Mesendoderm (in vitro differentiated cells): ENCODE results near the gene C11orf91.

Source experiments
- DNase-seq: peaks from one replicate; pipeline ENCODE4 v3.0.0; 2013
- H2AK5ac ChIP-seq: 2 replicates; pipeline ENCODE4 v1.6.1; 2013; ENCODE audit warnings: low read length, inconsistent platforms
- H2BK120ac ChIP-seq: 2 replicates; pipeline ENCODE4 v1.6.1; 2013; ENCODE audit warnings: low read depth, mild to moderate bottlenecking, low read length, moderate library complexity, mixed read lengths
- H2BK15ac ChIP-seq: replicated peaks from 2 replicates; pipeline ENCODE4 v1.6.1; 2013; ENCODE audit warnings: low read depth, mild to moderate bottlenecking, moderate library complexity
- H2BK5ac ChIP-seq: 2 replicates; pipeline ENCODE4 v1.6.1; 2013; ENCODE audit warnings: low read length, inconsistent platforms
- H3K18ac ChIP-seq: 2 replicates; pipeline ENCODE4 v1.6.1; 2013; ENCODE audit warnings: mild to moderate bottlenecking, low read length, mixed read lengths
- H3K23ac ChIP-seq: one replicate; pipeline ENCODE4 v1.6.1; 2013; ENCODE audit warnings: low read length
- H3K27ac ChIP-seq: 2 replicates; pipeline ENCODE4 v1.5.1; 2013; ENCODE audit warnings: low read depth, mild to moderate bottlenecking, inconsistent platforms, low read length, moderate library complexity
- H3K27me3 ChIP-seq: 2 replicates; pipeline ENCODE4 v1.6.1; 2013; ENCODE audit warnings: low read length, control low read depth, mild to moderate bottlenecking, inconsistent platforms; ENCODE audit not compliant: insufficient read depth, poor library complexity
- H3K36me3 ChIP-seq: 2 replicates; pipeline ENCODE4 v1.6.1; 2013; ENCODE audit warnings: low read length, inconsistent platforms; ENCODE audit not compliant: control insufficient read depth, insufficient read depth
- H3K4ac ChIP-seq: one replicate; pipeline ENCODE4 v1.6.1; 2013; ENCODE audit warnings: low read depth, mild to moderate bottlenecking, low read length, moderate library complexity
- H3K4me1 ChIP-seq: 2 replicates; pipeline ENCODE4 v1.6.1; 2013; ENCODE audit warnings: low read depth, low read length, inconsistent platforms; ENCODE audit not compliant: control insufficient read depth
- H3K4me2 ChIP-seq: 2 replicates; pipeline ENCODE4 v1.6.1; 2013; ENCODE audit warnings: low read length
- H3K4me3 ChIP-seq: 2 replicates; pipeline ENCODE4 v1.5.1; 2013; ENCODE audit warnings: mild to moderate bottlenecking, low read length
- H3K56ac ChIP-seq: one replicate; pipeline ENCODE4 v1.6.1; 2013; ENCODE audit warnings: low read length
- H3K79me1 ChIP-seq: 2 replicates; pipeline ENCODE4 v1.6.1; 2013; ENCODE audit warnings: low read length, inconsistent platforms
- H3K79me2 ChIP-seq: 2 replicates; pipeline ENCODE4 v1.6.1; 2013; ENCODE audit warnings: mild to moderate bottlenecking, low read length; ENCODE audit not compliant: control insufficient read depth, insufficient read depth
- H3K9ac ChIP-seq: 2 replicates; pipeline ENCODE4 v1.6.1; 2013; ENCODE audit warnings: low read length, inconsistent platforms
- H4K5ac ChIP-seq: one replicate; pipeline ENCODE4 v1.6.1; 2013; ENCODE audit warnings: low read length
- H4K8ac ChIP-seq: one replicate; pipeline ENCODE4 v1.6.1; 2013; ENCODE audit warnings: low read depth, mild to moderate bottlenecking, control low read depth, low read length, moderate library complexity
- WGBS: extraction: QIAGEN DNeasy Blood & Tissue Kit; methylation state at CpG from one replicate; pipeline ENCODE4 v1.1.7; 2013; ENCODE audit warnings: low lambda C conversion rate, missing lambda C conversion rate; ENCODE audit not compliant: insufficient coverage; ENCODE audit errors: extremely low coverage; 5-methylcytosine and 5-hydroxymethylcytosine counted together

C11orf91 gene

GRCh38 chr11:33703234-33703633, 2.6 kb upstream of the C11orf91 start:
- no peak for DNase-seq
- no CpG with 5 or more reads among the region's 5 CpGs for WGBS
- no peak overlapping the region for H3K4me2 ChIP-seq

GRCh38 chr11:33701302-33702230, 940 bp upstream of the C11orf91 start:
- Histone ChIP-seq H3K4me1 (peaks cover 1% of the 10 kb centered on the region), H3K23ac (no peak overlapping the region), H3K4ac (no peak overlapping the region), H2AK5ac (no peak overlapping the region), H3K36me3 (no peaks in the 10 kb centered on the region), H3K56ac (peak overlapping the region; percentile 82), H3K27ac (no peak overlapping the region), H3K79me2 (no peaks in the 10 kb centered on the region), H2BK15ac (no peak overlapping the region), H3K18ac (no peak overlapping the region), H3K27me3 (no peaks in the 10 kb centered on the region), H4K8ac (no peak overlapping the region), H4K5ac (peak overlapping the region; percentile 35), H2BK5ac (no peak overlapping the region), H3K9ac (peak overlapping the region; percentile 71), H3K4me3 (no peak overlapping the region), H3K4me2 (peak overlapping the region; percentile 67), H2BK120ac (no peak overlapping the region), H3K79me1 (no peaks in the 10 kb centered on the region)
- WGBS = no CpG with 5 or more reads among the region's 7 CpGs
- no peak for DNase-seq

More at GRCh38 chr11:33703234-33703633, 2.6 kb upstream of the C11orf91 start:
- no peaks in the 10 kb centered on the region for H3K79me1 ChIP-seq
- no peaks in the 10 kb centered on the region for H3K27me3 ChIP-seq
- no peak overlapping the region for H2BK15ac ChIP-seq
- H2AK5ac ChIP-seq = no peak overlapping the region
- no peak overlapping the region for H3K18ac ChIP-seq
- H2BK5ac ChIP-seq = no peak overlapping the region
- no peak overlapping the region for H3K27ac ChIP-seq
- H3K79me2 ChIP-seq = no peaks in the 10 kb centered on the region
- H3K36me3 ChIP-seq = no peaks in the 10 kb centered on the region
- H3K9ac ChIP-seq = no peak overlapping the region
- H3K4me3 ChIP-seq = no peak overlapping the region
- no peak overlapping the region for H4K8ac ChIP-seq
- H3K23ac ChIP-seq = no peak overlapping the region
- H3K56ac ChIP-seq = no peak overlapping the region
- peaks cover 1% of the 10 kb centered on the region for H3K4me1 ChIP-seq
- H2BK120ac ChIP-seq = no peak overlapping the region
- no peak overlapping the region for H3K4ac ChIP-seq
- H4K5ac ChIP-seq = no peak overlapping the region

GRCh38 chr11:33700063-33700501, 544 bp downstream of the C11orf91 start:
- Histone ChIP-seq H3K23ac (no peak overlapping the region), H4K8ac (no peak overlapping the region), H3K27ac (no peak overlapping the region), H3K18ac (peak overlapping the region; percentile 56), H3K4me1 (peaks cover 5% of the 10 kb centered on the region), H4K5ac (no peak overlapping the region), H3K27me3 (no peaks in the 10 kb centered on the region), H3K4ac (no peak overlapping the region), H3K79me2 (no peaks in the 10 kb centered on the region), H3K56ac (peak overlapping the region; percentile 78), H3K4me2 (peak overlapping the region; percentile 23), H2BK5ac (no peak overlapping the region), H2BK120ac (no peak overlapping the region), H3K4me3 (peak overlapping the region; percentile 9), H3K36me3 (no peaks in the 10 kb centered on the region), H3K9ac (peak overlapping the region; percentile 48), H2BK15ac (no peak overlapping the region), H3K79me1 (no peaks in the 10 kb centered on the region), H2AK5ac (no peak overlapping the region)
- WGBS = no CpG with 5 or more reads among the region's 25 CpGs
- peak; percentile 11 for DNase-seq

- no peaks in the 10 kb centered on the region for H3K79me1 ChIP-seq
- H3K18ac ChIP-seq = no peak overlapping the region
- H3K36me3 ChIP-seq = no peaks in the 10 kb centered on the region
- H3K9ac ChIP-seq = no peak overlapping the region
- H3K79me2 ChIP-seq = no peaks in the 10 kb centered on the region
- no peak overlapping the region for H3K23ac ChIP-seq
- no peak overlapping the region for H3K4ac ChIP-seq
- DNase-seq = no peak
- H3K56ac ChIP-seq = peak overlapping the region; percentile 78
- H3K4me3 ChIP-seq = no peak overlapping the region
- no peaks in the 10 kb centered on the region for H3K27me3 ChIP-seq
- H2BK120ac ChIP-seq = no peak overlapping the region
- H4K8ac ChIP-seq = no peak overlapping the region
- no peak overlapping the region for H3K4me2 ChIP-seq
- no peak overlapping the region for H2BK15ac ChIP-seq
- H2AK5ac ChIP-seq = no peak overlapping the region
- no CpG with 5 or more reads among the region's 12 CpGs for WGBS
- H3K4me1 ChIP-seq = peaks cover 5% of the 10 kb centered on the region
- H2BK5ac ChIP-seq = no peak overlapping the region
- H3K27ac ChIP-seq = no peak overlapping the region
- H4K5ac ChIP-seq = no peak overlapping the region
Measured at GRCh38 chr11:33699515-33700062, 1.0 kb downstream of the C11orf91 start.

GRCh38 chr11:33698921-33699320, 1.7 kb downstream of the C11orf91 start:
- DNase-seq = no peak
- H3K79me1 ChIP-seq = no peaks in the 10 kb centered on the region
- no CpG with 5 or more reads among the region's 5 CpGs for WGBS
- H2AK5ac ChIP-seq = no peak overlapping the region
- peaks cover 5% of the 10 kb centered on the region for H3K4me1 ChIP-seq
- H3K4ac ChIP-seq = no peak overlapping the region
- H3K18ac ChIP-seq = no peak overlapping the region
- no peak overlapping the region for H2BK120ac ChIP-seq
- H4K8ac ChIP-seq = no peak overlapping the region
- H2BK15ac ChIP-seq = no peak overlapping the region
- H4K5ac ChIP-seq = no peak overlapping the region
- no peaks in the 10 kb centered on the region for H3K79me2 ChIP-seq
- no peak overlapping the region for H3K9ac ChIP-seq
- no peaks in the 10 kb centered on the region for H3K36me3 ChIP-seq
- no peak overlapping the region for H3K56ac ChIP-seq
- no peak overlapping the region for H2BK5ac ChIP-seq
- H3K4me3 ChIP-seq = no peak overlapping the region
- H3K27ac ChIP-seq = no peak overlapping the region
- no peak overlapping the region for H3K4me2 ChIP-seq
- no peak overlapping the region for H3K23ac ChIP-seq
- H3K27me3 ChIP-seq = no peaks in the 10 kb centered on the region
